Prostate gland (tissue), 2 donors: Measurements from ENCODE around the gene PSMA8. TPM values are rescaled to one million over a fixed set of nuclear protein-coding genes. Genes with fewer than 3 reads are reported as not detected.
"Not testable (repeated sequence)": the region's sequence is repeated elsewhere in the genome, so short reads cannot be mapped to it uniquely, and the experiment has no call there.

Experiments
- DNase-seq: peaks from one replicate; pipeline ENCODE4 v3.0.0-alpha.2; 2019; ENCODE audit warnings: low spot score
- H3K27ac ChIP-seq, 2 donors: fragments of 200-600 bp; sonication (generic); 2 replicates each; pipeline ENCODE4 v1.5.1; 2017 to 2019
- H3K27me3 ChIP-seq: fragments of 200-600 bp; sonication (generic); replicated peaks from 2 replicates; pipeline ENCODE4 v1.5.1; 2019; ENCODE audit not compliant: insufficient read depth
- H3K36me3 ChIP-seq, 2 donors: fragments of 200-600 bp; sonication (generic); 1 replicate in 1 of 2; 2 replicates in 1 of 2; pipeline versions ENCODE4 v1.5.1 to v1.8.1; 2017 to 2019
- H3K4me1 ChIP-seq: fragments of 200-600 bp; sonication (generic); replicated peaks from 2 replicates; pipeline ENCODE4 v1.5.1; 2019
- H3K4me3 ChIP-seq, 2 donors: fragments of 200-600 bp; sonication (generic); 2 replicates each; pipeline ENCODE4 v1.5.1; 2017 to 2019
- H3K9me3 ChIP-seq: fragments of 200-600 bp; sonication (generic); 2 replicates; pipeline ENCODE4 v1.5.1; 2017
- CTCF ChIP-seq, 4 experiments: fragments of 200-600 bp in 2 of 4; fragments of 450-650 bp in 2 of 4; sonication (generic) in 2 of 4; IDR thresholded peaks; 1 replicate in 3 of 4; 2 replicates in 1 of 4; pipeline ENCODE4 v1.5.1; 2016 to 2019; ENCODE audit warnings: antibody characterized with exemption in 4 of 4, mild to moderate bottlenecking in 2 of 4, moderate library complexity in 2 of 4
- POLR2A ChIP-seq: fragments of 450-650 bp; IDR thresholded peaks from one replicate; pipeline ENCODE4 v1.6.1; 2016; ENCODE audit warnings: antibody characterized with exemption, mild to moderate bottlenecking
- POLR2AphosphoS5 ChIP-seq: sonication (generic); formaldehyde crosslinking; IDR thresholded peaks from one replicate; pipeline ENCODE4 v1.6.1; 2017; ENCODE audit warnings: antibody characterized with exemption
- WGBS: methylation state at CpG from one replicate; pipeline ENCODE4 v1.1.5; 2018; 5-methylcytosine and 5-hydroxymethylcytosine counted together
- intact Hi-C: fragments of 100-400 bp; cut with DNase I; formaldehyde crosslinking; loops from one replicate; pipeline ENCODE4 v1.14.2; 2022
- total RNA-seq, 2 donors: library from RNA; depleted of rRNA; stranded (reverse); fragments of >200 nt; gene quantifications; one replicate each; pipeline ENCODE4 v1.1.0, GENCODE V29; 2016

The PSMA8 gene
- total RNA-seq, 2 donors from 2014 or later: 2.9 TPM; not detected in 1

GRCh38 chr18:26233208-26233607 is 99.5 kb downstream of the PSMA8 start:
- Histone ChIP-seq H3K27ac (no peak overlapping the region), H3K27me3 (no peaks in the 10 kb centered on the region), H3K9me3 (no peaks in the 10 kb centered on the region), H3K4me1 (no peaks in the 10 kb centered on the region), H3K4me3 (no peak overlapping the region), H3K36me3 (no peaks in the 10 kb centered on the region)
- DNase-seq: no peak
- TF ChIP-seq POLR2A (no peak), CTCF (IDR thresholded peaks at IDR 0.05) (no peak), POLR2AphosphoS5 (no peak)
- WGBS: 53% methylated on average over 5 of the region's 5 CpGs
- intact Hi-C loops: no loop called here

- intact Hi-C loops, H3K27ac ChIP-seq, H3K27me3 ChIP-seq, H3K4me1 ChIP-seq, DNase-seq, H3K4me3 ChIP-seq, H3K9me3 ChIP-seq, H3K36me3 ChIP-seq: not testable (repeated sequence)
- WGBS: 91% methylated on average over 2 of the region's 2 CpGs
These were observed 103.7 kb downstream of the PSMA8 start for GRCh38 chr18:26237363-26237762.

GRCh38 chr18:26238718-26239117 is 105.0 kb downstream of the PSMA8 start:
- H3K27me3 ChIP-seq, H3K36me3 ChIP-seq, H3K4me3 ChIP-seq, H3K27ac ChIP-seq, DNase-seq, H3K4me1 ChIP-seq, H3K9me3 ChIP-seq, intact Hi-C loops: not testable (repeated sequence)
- WGBS: 96% methylated on average over 4 of the region's 4 CpGs

GRCh38 chr18:26242392-26242791 is 108.7 kb downstream of the PSMA8 start:
- H3K4me1 ChIP-seq, DNase-seq, H3K36me3 ChIP-seq, H3K9me3 ChIP-seq, intact Hi-C loops, H3K4me3 ChIP-seq, H3K27me3 ChIP-seq, H3K27ac ChIP-seq: not testable (repeated sequence)
- WGBS: 96% methylated on average over 4 of the region's 4 CpGs

Other genes starting within 250 kb of the PSMA8 start
- gene SS18, start 43.3 kb upstream of the PSMA8 start, total RNA-seq: 100 to 1,000 TPM in 1 of 2 donors, 10 to 100 TPM in 1; 94.7 to 158 TPM
- gene TAF4B, start 92.6 kb downstream of the PSMA8 start, total RNA-seq: 10 to 100 TPM in 1 of 2 donors, 1 to 10 TPM in 1; 5.3 to 37.3 TPM